Skeletal muscle satellite cell (primary cell): Measurements from ENCODE around the gene GULP1.
A peak's percentile ranks its signal among the peaks of the same experiment; 100 is the strongest.

Experiments used
- H3K27me3 ChIP-seq: 2 replicates; pipeline ENCODE4 v1.7.0; 2013; ENCODE audit warnings: low read length; ENCODE audit not compliant: control insufficient read depth, insufficient read depth
- H3K36me3 ChIP-seq: 2 replicates; pipeline ENCODE4 v1.7.0; 2013; ENCODE audit warnings: mild to moderate bottlenecking, control low read depth, low read length; ENCODE audit not compliant: insufficient read depth
- H3K4me1 ChIP-seq: 2 replicates; pipeline ENCODE4 v1.7.0; 2013; ENCODE audit warnings: low read length; ENCODE audit not compliant: control insufficient read depth, insufficient read depth
- H3K4me2 ChIP-seq: 2 replicates; pipeline ENCODE4 v1.7.0; 2013; ENCODE audit warnings: mild to moderate bottlenecking, low read length
- H3K4me3 ChIP-seq: 2 replicates; pipeline ENCODE4 v1.7.0; 2013; ENCODE audit warnings: low read length
- H3K9ac ChIP-seq: 2 replicates; pipeline ENCODE4 v1.7.0; 2013; ENCODE audit warnings: mild to moderate bottlenecking, low read depth, low read length, moderate library complexity
- H3K9me3 ChIP-seq: replicated peaks from 2 replicates; pipeline ENCODE4 v1.7.0; 2013; ENCODE audit warnings: mild to moderate bottlenecking, control low read depth, low read length

The GULP1 gene

GRCh38 chr2:188495969-188496431, 204.3 kb downstream of the GULP1 start:
- H3K9ac ChIP-seq = no peak overlapping the region
- H3K4me2 ChIP-seq = peak overlapping the region; percentile 28
- no peaks in the 10 kb centered on the region for H3K36me3 ChIP-seq
- no peaks in the 10 kb centered on the region for H3K9me3 ChIP-seq
- H3K4me1 ChIP-seq = peaks cover 20% of the 10 kb centered on the region
- H3K27me3 ChIP-seq = no peaks in the 10 kb centered on the region
- H3K4me3 ChIP-seq = peak overlapping the region; percentile 5

DNA sequence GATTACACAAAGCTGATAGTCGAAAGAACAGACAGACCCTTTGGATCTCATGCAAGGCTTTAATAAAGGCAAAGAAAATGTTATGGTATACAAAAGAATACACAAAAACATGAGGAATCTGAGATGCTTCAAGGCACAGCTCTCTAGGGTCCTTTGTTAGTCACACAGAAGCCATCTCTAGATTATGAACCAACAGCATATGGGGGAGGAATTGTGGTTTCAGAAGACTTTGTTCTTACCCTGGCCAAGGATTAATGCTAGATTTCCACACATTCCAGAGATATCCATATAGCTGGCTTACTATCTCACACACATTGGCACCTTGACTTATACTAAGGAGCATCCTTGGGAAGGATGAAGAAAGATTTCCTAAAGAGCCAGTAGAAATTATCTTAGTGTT, 206.1 kb downstream of the GULP1 start:
- no peaks in the 10 kb centered on the region for H3K9me3 ChIP-seq
- no peak overlapping the region for H3K9ac ChIP-seq

DNA sequence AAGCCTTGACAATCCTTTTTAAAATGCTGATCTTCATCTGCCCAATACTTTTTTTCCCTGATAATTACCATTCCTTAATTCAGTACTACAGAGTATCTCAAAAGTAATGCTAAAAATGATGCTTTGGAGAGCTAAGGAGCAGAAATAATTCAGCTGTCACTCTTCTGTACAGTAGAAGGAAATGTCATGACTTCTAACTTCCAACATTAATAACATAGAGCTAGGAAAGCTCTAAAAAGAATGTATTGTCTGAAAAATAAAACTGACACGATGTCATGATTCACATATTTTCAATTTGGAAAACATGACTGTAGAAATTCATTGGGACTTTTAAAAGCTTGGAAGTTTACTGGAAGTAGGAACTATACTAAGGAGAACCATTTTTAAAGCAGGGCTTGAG, 212.3 kb downstream of the GULP1 start:
- Histone ChIP-seq H3K4me1 (peaks cover 4% of the 10 kb centered on the region), H3K27me3 (no peaks in the 10 kb centered on the region), H3K4me3 (no peak overlapping the region), H3K4me2 (no peak overlapping the region), H3K36me3 (no peaks in the 10 kb centered on the region), H3K9ac (no peak overlapping the region), H3K9me3 (no peaks in the 10 kb centered on the region)

More for the DNA sequence above, 206.1 kb downstream of the GULP1 start:
- no peaks in the 10 kb centered on the region for H3K36me3 ChIP-seq
- no peaks in the 10 kb centered on the region for H3K27me3 ChIP-seq
- no peak overlapping the region for H3K4me3 ChIP-seq
- no peak overlapping the region for H3K4me2 ChIP-seq
- peaks cover 20% of the 10 kb centered on the region for H3K4me1 ChIP-seq

DNA sequence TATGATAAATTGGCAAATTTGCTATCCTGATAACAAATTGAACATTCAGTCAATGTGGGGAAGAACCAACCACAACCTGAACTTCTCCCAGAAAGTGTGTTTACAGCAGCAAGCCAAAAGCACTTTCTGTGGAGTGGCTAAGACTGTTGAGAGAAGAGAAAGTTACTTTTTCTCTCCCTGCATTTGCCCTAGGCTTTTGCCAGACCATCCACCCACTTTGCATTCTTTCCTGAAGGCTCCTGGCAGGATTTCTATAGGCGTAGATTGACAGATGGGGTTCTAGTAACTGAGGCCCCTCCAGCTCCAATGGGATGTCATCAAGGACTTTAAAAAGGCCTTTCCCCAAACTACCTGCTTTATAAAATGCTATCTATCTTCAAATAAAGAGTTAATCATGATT, 215.2 kb downstream of the GULP1 start:
- no peaks in the 10 kb centered on the region for H3K27me3 ChIP-seq
- H3K4me3 ChIP-seq = no peak overlapping the region
- H3K9me3 ChIP-seq = no peaks in the 10 kb centered on the region
- H3K4me1 ChIP-seq = no peaks in the 10 kb centered on the region
- H3K9ac ChIP-seq = no peak overlapping the region
- no peaks in the 10 kb centered on the region for H3K36me3 ChIP-seq
- H3K4me2 ChIP-seq = no peak overlapping the region

- H3K4me2 ChIP-seq = no peak overlapping the region
- H3K9ac ChIP-seq = no peak overlapping the region
- H3K9me3 ChIP-seq = no peaks in the 10 kb centered on the region
- no peak overlapping the region for H3K4me3 ChIP-seq
- no peaks in the 10 kb centered on the region for H3K27me3 ChIP-seq
- H3K36me3 ChIP-seq = no peaks in the 10 kb centered on the region
- H3K4me1 ChIP-seq = no peaks in the 10 kb centered on the region
These were observed 219.7 kb downstream of the GULP1 start for GRCh38 chr2:188511346-188511745.

DNA sequence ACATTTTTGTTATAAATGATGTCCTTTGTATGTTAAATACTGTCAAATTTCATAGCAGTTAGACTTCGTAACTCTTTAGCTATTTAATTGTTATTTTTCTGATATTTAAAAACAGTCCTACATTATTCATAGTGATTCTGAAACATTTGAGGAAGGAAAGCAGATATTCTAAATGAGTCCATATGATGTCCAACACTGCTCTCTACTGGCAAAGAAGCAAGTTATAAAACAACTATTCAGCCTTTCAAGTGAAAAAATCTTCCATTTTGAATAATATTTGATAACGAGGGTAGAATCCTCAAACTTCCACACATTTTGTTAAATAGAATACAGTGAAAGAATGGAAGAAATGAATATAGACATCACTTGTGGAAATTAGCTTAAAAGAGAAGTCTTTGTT, 220.8 kb downstream of the GULP1 start:
- H3K27me3 ChIP-seq = no peaks in the 10 kb centered on the region
- H3K4me1 ChIP-seq = no peaks in the 10 kb centered on the region
- no peaks in the 10 kb centered on the region for H3K9me3 ChIP-seq
- H3K36me3 ChIP-seq = no peaks in the 10 kb centered on the region
- H3K9ac ChIP-seq = peak overlapping the region; percentile 61
- H3K4me2 ChIP-seq = peak overlapping the region; percentile 66
- peak overlapping the region; percentile 43 for H3K4me3 ChIP-seq

GRCh38 chr2:188515918-188516317, 224.2 kb downstream of the GULP1 start:
- Histone ChIP-seq H3K9me3 (no peaks in the 10 kb centered on the region), H3K4me2 (no peak overlapping the region), H3K36me3 (no peaks in the 10 kb centered on the region), H3K9ac (no peak overlapping the region), H3K4me3 (no peak overlapping the region), H3K4me1 (peaks cover 15% of the 10 kb centered on the region), H3K27me3 (no peaks in the 10 kb centered on the region)

GRCh38 chr2:188517549-188518215, 226.0 kb downstream of the GULP1 start:
- H3K9me3 ChIP-seq = no peaks in the 10 kb centered on the region
- no peak overlapping the region for H3K9ac ChIP-seq
- peaks cover 15% of the 10 kb centered on the region for H3K4me1 ChIP-seq
- no peak overlapping the region for H3K4me3 ChIP-seq
- H3K27me3 ChIP-seq = no peaks in the 10 kb centered on the region
- no peak overlapping the region for H3K4me2 ChIP-seq
- H3K36me3 ChIP-seq = no peaks in the 10 kb centered on the region

DNA sequence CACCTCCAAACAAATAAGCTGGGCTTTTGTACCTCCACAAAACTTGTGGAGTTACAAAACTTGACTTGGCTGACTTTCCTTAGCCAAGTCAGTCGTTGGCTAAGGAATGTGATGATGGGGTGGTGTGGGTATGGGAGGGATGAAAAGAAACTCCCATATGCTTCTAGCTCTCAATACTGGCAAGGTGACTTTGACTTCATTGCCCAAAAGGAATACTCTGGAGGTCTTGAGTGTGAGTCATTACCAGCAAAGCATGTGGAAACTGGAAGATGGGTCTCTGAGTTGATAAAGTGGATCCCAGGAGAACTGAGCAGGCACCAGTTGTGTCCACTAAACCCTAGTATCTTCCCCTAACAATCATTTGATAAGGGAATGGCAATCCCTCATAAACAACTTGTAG, 226.7 kb downstream of the GULP1 start:
- Histone ChIP-seq H3K4me2 (no peak overlapping the region), H3K27me3 (no peaks in the 10 kb centered on the region), H3K4me3 (no peak overlapping the region), H3K9ac (no peak overlapping the region), H3K9me3 (no peaks in the 10 kb centered on the region), H3K36me3 (no peaks in the 10 kb centered on the region), H3K4me1 (peaks cover 15% of the 10 kb centered on the region)

GRCh38 chr2:188519136-188519535, 227.5 kb downstream of the GULP1 start:
- Histone ChIP-seq H3K4me3 (no peak overlapping the region), H3K9ac (no peak overlapping the region)

GRCh38 chr2:188522517-188522916, 230.8 kb downstream of the GULP1 start:
- Histone ChIP-seq H3K4me1 (peaks cover 25% of the 10 kb centered on the region), H3K27me3 (no peaks in the 10 kb centered on the region), H3K9me3 (no peaks in the 10 kb centered on the region), H3K36me3 (no peaks in the 10 kb centered on the region), H3K4me3 (no peak overlapping the region), H3K9ac (no peak overlapping the region), H3K4me2 (no peak overlapping the region)

More at GRCh38 chr2:188519136-188519535, 227.5 kb downstream of the GULP1 start:
- Histone ChIP-seq H3K27me3 (no peaks in the 10 kb centered on the region), H3K4me1 (peaks cover 15% of the 10 kb centered on the region), H3K4me2 (peak overlapping the region; percentile 43), H3K36me3 (no peaks in the 10 kb centered on the region), H3K9me3 (no peaks in the 10 kb centered on the region)

DNA sequence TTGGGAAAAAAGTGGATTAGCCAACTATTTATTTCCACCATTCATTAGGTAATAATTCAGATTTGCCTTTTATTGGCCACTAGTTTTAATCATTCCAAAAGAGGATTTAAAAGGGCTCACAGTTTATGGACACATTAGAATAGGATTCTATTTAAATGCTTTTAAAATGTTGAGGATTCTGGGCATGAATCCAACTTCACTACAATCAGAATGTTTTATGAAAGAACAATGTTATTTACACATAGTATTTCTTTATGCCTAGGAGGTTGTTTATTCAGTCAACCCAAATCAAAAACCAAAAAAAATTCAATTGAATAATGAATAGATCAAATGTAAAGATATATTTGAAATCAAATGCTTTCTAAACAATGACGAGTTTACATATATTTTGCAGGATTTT, 232.2 kb downstream of the GULP1 start:
- Histone ChIP-seq H3K9ac (no peak overlapping the region), H3K36me3 (no peaks in the 10 kb centered on the region), H3K4me1 (peaks cover 17% of the 10 kb centered on the region), H3K27me3 (no peaks in the 10 kb centered on the region), H3K4me3 (no peak overlapping the region), H3K4me2 (no peak overlapping the region), H3K9me3 (no peaks in the 10 kb centered on the region)
